Hepatocyte (in vitro differentiated cells): ENCODE results near the gene KRTAP10-1.

Experiments
- EZH2phosphoT487 ChIP-seq: fragments of 200-600 bp; sonication (generic); IDR thresholded peaks from one replicate; pipeline ENCODE4 v1.6.1; 2018; ENCODE audit warnings: antibody characterized with exemption, mild to moderate bottlenecking, low read depth, moderate library complexity; ENCODE audit not compliant: unreplicated experiment, severe bottlenecking
- TF ChIP-seq, protein P1 (sequence below): fragments of 200-600 bp; sonication (generic); IDR thresholded peaks from 2 replicates; pipeline ENCODE4 v1.5.1; 2016; ENCODE audit warnings: antibody characterized with exemption, mild to moderate bottlenecking; ENCODE audit not compliant: poor library complexity

GRCh38 chr21:44512496-44513388 is 27.3 kb downstream of the KRTAP10-1 start:
- TF ChIP-seq, protein P1, sequence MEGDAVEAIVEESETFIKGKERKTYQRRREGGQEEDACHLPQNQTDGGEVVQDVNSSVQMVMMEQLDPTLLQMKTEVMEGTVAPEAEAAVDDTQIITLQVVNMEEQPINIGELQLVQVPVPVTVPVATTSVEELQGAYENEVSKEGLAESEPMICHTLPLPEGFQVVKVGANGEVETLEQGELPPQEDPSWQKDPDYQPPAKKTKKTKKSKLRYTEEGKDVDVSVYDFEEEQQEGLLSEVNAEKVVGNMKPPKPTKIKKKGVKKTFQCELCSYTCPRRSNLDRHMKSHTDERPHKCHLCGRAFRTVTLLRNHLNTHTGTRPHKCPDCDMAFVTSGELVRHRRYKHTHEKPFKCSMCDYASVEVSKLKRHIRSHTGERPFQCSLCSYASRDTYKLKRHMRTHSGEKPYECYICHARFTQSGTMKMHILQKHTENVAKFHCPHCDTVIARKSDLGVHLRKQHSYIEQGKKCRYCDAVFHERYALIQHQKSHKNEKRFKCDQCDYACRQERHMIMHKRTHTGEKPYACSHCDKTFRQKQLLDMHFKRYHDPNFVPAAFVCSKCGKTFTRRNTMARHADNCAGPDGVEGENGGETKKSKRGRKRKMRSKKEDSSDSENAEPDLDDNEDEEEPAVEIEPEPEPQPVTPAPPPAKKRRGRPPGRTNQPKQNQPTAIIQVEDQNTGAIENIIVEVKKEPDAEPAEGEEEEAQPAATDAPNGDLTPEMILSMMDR = no peak
- TF ChIP-seq EZH2phosphoT487 = no peak
